ENCODE measurements around the gene ANKRD11. TPM values are rescaled to one million over a fixed set of nuclear protein-coding genes. Genes with fewer than 3 reads are reported as not detected.
"Not testable (repeated sequence)": the region's sequence is repeated elsewhere in the genome, so short reads cannot be mapped to it uniquely, and the experiment has no call there.

ANKRD11 gene
- total RNA-seq, 1 donor from 2014 or later, result 367 TPM

DNA sequence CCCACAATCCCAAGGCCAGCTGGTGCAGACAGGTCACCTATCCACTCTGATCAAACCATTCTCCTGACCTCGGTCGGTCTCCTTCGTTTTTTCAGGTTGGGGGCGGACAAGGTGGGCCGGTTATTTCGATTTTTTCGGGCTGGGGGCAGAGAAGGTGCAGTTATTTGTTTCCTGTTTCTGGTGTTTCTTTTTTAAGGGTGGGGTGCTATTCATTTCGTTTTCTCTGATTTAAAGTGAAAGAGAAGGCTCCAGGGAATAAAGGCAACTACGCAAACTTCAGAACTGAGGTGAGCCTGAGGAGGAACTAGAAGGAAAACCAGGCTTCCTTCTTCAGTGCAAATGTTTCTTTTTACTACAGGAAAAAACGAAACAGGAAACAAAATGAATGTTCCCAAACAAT is 64.8 kb downstream of the ANKRD11 start:
- Mint-ChIP-seq H3K4me3 (ENCODE audit: unreplicated experiment) (no peak overlapping the region), H3K27me3 (ENCODE audit: unreplicated experiment) (peaks cover 11% of the 10 kb centered on the region), H3K9me3 (ENCODE audit: unreplicated experiment) (peaks cover 13% of the 10 kb centered on the region), H3K36me3 (ENCODE audit: unreplicated experiment) (no peaks in the 10 kb centered on the region), H3K4me1 (ENCODE audit: low read depth, unreplicated experiment) (peaks cover 49% of the 10 kb centered on the region), H3K27ac (ENCODE audit: unreplicated experiment) (no peak overlapping the region)
- TF ChIP-seq, protein P1, sequence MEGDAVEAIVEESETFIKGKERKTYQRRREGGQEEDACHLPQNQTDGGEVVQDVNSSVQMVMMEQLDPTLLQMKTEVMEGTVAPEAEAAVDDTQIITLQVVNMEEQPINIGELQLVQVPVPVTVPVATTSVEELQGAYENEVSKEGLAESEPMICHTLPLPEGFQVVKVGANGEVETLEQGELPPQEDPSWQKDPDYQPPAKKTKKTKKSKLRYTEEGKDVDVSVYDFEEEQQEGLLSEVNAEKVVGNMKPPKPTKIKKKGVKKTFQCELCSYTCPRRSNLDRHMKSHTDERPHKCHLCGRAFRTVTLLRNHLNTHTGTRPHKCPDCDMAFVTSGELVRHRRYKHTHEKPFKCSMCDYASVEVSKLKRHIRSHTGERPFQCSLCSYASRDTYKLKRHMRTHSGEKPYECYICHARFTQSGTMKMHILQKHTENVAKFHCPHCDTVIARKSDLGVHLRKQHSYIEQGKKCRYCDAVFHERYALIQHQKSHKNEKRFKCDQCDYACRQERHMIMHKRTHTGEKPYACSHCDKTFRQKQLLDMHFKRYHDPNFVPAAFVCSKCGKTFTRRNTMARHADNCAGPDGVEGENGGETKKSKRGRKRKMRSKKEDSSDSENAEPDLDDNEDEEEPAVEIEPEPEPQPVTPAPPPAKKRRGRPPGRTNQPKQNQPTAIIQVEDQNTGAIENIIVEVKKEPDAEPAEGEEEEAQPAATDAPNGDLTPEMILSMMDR (IDR thresholded peaks at IDR 0.05; ENCODE audit: partially characterized antibody, unreplicated experiment), result no peak
- no peak for DNase-seq

DNA sequence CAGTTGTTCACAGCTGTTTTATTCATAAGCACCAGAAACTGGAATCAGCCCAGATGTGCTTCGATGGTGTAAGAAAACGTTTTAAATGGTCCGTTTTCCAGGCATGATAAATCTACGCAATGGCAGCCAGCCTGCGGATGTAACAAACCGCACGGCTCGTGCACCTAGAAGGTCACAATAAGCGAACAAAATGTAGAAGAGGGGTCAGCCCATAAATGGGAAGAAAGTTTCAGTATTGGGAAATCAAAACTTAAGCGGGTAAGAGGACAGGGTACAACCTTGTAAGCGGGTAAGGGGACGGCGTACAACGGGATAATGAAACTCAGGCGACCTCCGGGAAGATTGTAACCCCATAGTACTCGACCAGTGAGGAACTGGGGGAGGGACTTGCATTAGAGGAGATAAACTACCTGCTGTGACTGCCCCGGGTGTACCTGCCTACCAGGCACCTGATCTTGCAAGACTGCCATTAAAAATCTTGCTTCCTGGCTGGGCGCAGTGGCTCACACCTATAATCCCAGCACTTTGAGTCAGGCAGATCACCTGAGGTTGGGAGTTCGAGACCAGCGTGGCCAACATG is 66.6 kb downstream of the ANKRD11 start:
- no peak for DNase-seq

DNA sequence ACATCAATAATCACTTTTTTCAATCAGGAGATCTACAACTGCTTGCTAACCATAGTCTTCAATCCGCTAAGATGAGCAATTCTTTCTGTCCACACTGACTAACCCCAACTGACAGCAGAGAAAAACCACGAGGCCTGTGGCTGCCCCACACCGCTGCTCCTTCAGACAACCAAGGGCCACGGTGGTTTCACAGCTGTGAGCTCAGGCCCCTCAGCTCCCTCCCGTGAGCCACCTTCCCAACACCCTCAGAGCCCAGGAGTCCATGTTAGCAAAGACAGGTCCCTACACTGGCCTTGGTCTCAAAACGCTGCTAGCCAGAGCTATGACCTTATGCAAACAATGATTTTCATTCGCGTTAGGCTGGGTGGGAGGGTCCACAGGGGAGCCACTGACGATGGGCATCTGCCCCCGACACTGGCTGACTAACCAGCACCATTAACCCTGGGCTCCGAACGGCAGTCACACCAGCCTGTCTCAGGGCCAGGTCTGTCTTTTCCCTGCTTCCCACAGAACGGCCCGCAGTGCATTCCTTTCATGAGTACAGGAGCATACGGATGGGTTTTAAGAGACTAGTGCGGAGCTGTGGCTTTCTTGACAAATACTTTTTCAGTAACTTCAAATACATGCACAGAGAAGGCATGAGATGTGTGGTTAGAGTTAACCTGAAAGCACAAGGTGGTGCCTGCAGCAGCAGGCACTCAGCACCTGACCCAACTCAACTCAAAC is 67.3 kb downstream of the ANKRD11 start:
- no peaks in the 10 kb centered on the region for H3K36me3 Mint-ChIP-seq (ENCODE audit: unreplicated experiment)
- peaks cover 11% of the 10 kb centered on the region for H3K27me3 Mint-ChIP-seq (ENCODE audit: unreplicated experiment)
- DNase-seq, result no peak
- TF ChIP-seq, protein P1 (IDR thresholded peaks at IDR 0.05; ENCODE audit: partially characterized antibody, unreplicated experiment), result no peak
- peak overlapping the region; percentile 7 for H3K27ac Mint-ChIP-seq (ENCODE audit: unreplicated experiment)
- H3K4me3 Mint-ChIP-seq (ENCODE audit: unreplicated experiment), result no peak overlapping the region
- H3K4me1 Mint-ChIP-seq (ENCODE audit: low read depth, unreplicated experiment), result peaks cover 65% of the 10 kb centered on the region
- peaks cover 16% of the 10 kb centered on the region for H3K9me3 Mint-ChIP-seq (ENCODE audit: unreplicated experiment)

More for the DNA sequence above, 66.6 kb downstream of the ANKRD11 start:
- TF ChIP-seq, protein P1 (IDR thresholded peaks at IDR 0.05; ENCODE audit: partially characterized antibody, unreplicated experiment), result no peak
- Mint-ChIP-seq H3K4me3 (ENCODE audit: unreplicated experiment) (peak overlapping the region; percentile 46), H3K27ac (ENCODE audit: unreplicated experiment) (peak overlapping the region; percentile 62), H3K9me3 (ENCODE audit: unreplicated experiment) (peaks cover 16% of the 10 kb centered on the region), H3K27me3 (ENCODE audit: unreplicated experiment) (peaks cover 11% of the 10 kb centered on the region), H3K4me1 (ENCODE audit: low read depth, unreplicated experiment) (peaks cover 61% of the 10 kb centered on the region), H3K36me3 (ENCODE audit: unreplicated experiment) (no peaks in the 10 kb centered on the region)

DNA sequence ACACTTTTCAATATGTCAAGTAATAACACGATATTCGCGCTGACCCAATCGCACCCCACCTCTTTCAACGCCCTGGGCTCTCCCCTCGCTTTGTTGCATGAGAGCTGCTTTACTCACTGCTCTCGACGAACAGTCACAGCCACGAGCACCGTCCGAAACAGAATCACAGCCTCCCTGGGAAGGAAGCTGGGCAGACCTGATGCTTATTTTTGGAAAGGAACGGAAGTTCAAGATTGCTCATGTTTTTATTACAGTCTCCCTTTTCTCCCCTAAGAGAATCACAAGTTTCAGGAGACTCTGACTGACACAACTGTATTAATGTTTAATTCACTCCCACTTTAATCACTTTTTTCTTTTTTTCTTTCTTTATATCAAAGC is 67.8 kb downstream of the ANKRD11 start:
- DNase-seq, result no peak
- H3K27me3 Mint-ChIP-seq (ENCODE audit: unreplicated experiment), result peaks cover 11% of the 10 kb centered on the region
- H3K27ac Mint-ChIP-seq (ENCODE audit: unreplicated experiment), result peak overlapping the region; percentile 7
- TF ChIP-seq, protein P1 (IDR thresholded peaks at IDR 0.05; ENCODE audit: partially characterized antibody, unreplicated experiment), result no peak
- peaks cover 16% of the 10 kb centered on the region for H3K9me3 Mint-ChIP-seq (ENCODE audit: unreplicated experiment)
- no peaks in the 10 kb centered on the region for H3K36me3 Mint-ChIP-seq (ENCODE audit: unreplicated experiment)
- no peak overlapping the region for H3K4me3 Mint-ChIP-seq (ENCODE audit: unreplicated experiment)
- H3K4me1 Mint-ChIP-seq (ENCODE audit: low read depth, unreplicated experiment), result peaks cover 70% of the 10 kb centered on the region

DNA sequence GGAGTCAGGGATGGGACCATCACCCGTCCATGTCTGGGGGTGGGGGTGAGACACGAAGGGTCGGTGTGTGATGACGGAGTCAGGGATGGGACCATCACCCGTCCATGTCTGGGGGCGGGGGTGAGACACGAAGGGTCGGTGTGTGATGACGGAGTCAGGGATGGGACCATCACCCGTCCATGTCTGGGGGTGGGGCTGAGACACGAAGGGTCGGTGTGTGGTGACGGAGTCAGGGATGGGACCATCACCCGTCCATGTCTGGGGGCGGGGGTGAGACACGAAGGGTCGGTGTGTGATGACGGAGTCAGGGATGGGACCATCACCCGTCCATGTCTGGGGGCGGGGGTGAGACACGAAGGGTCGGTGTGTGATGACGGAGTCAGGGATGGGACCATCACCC is 69.1 kb downstream of the ANKRD11 start:
- Mint-ChIP-seq H3K27me3 (ENCODE audit: unreplicated experiment) (peaks cover 15% of the 10 kb centered on the region), H3K9me3 (ENCODE audit: unreplicated experiment) (peaks cover 18% of the 10 kb centered on the region), H3K4me1 (ENCODE audit: low read depth, unreplicated experiment) (peaks cover 70% of the 10 kb centered on the region)
- H3K36me3 Mint-ChIP-seq (ENCODE audit: unreplicated experiment); H3K27ac Mint-ChIP-seq (ENCODE audit: unreplicated experiment); H3K4me3 Mint-ChIP-seq (ENCODE audit: unreplicated experiment); DNase-seq: not testable (repeated sequence)
